Kidney (tissue), 14 donors: ENCODE measurements around the gene TOM1. TPM values are rescaled to one million over a fixed set of nuclear protein-coding genes. Genes with fewer than 3 reads are reported as not detected.

ENCODE experiments used
- DNase-seq, 5 donors: peaks; one replicate each; pipeline ENCODE4 v3.0.0-alpha.2; 2013 to 2020
- FAIRE-seq: peaks from 2 replicates; lab custom pipeline; 2012; peaks lifted over from hg19 to GRCh38; lab: Jason Lieb, UNC
- H3K27ac ChIP-seq, 2 donors: one replicate each; pipeline ENCODE4 v1.7.0; 2013; ENCODE audit warnings: low read depth in 2 of 2, low read length in 2 of 2, inconsistent platforms in 1 of 2
- H3K27me3 ChIP-seq: one replicate; pipeline ENCODE4 v1.7.1; 2013; ENCODE audit warnings: low read length, inconsistent platforms; ENCODE audit not compliant: control insufficient read depth, insufficient read depth
- H3K36me3 ChIP-seq, 3 donors: one replicate each; pipeline versions ENCODE4 v1.7.0 to v1.7.1; 2013; ENCODE audit warnings: low read length in 3 of 3, control low read depth in 1 of 3, inconsistent platforms in 1 of 3; ENCODE audit not compliant: insufficient read depth in 3 of 3, control insufficient read depth in 2 of 3
- H3K4me1 ChIP-seq, 3 donors: one replicate each; pipeline versions ENCODE4 v1.7.0 to v1.7.1; 2013; ENCODE audit warnings: low read length in 3 of 3, inconsistent platforms in 1 of 3, low read depth in 1 of 3; ENCODE audit not compliant: control insufficient read depth in 2 of 3, insufficient read depth in 2 of 3
- H3K4me3 ChIP-seq, 3 donors: one replicate each; pipeline versions ENCODE4 v1.7.0 to v1.8.1; 2013; ENCODE audit warnings: low read length in 3 of 3, control low read depth in 1 of 3, inconsistent platforms in 1 of 3
- H3K9ac ChIP-seq, 3 donors: one replicate each; pipeline versions ENCODE4 v1.7.0 to v1.7.1; 2013; ENCODE audit warnings: low read length in 3 of 3, control low read depth in 1 of 3, inconsistent platforms in 1 of 3
- H3K9me3 ChIP-seq, 3 donors: one replicate each; pipeline versions ENCODE4 v1.7.0 to v1.7.1; 2013; ENCODE audit warnings: low read length in 3 of 3, control low read depth in 1 of 3, inconsistent platforms in 1 of 3; ENCODE audit not compliant: control insufficient read depth in 2 of 3, insufficient read depth in 1 of 3
- CTCF ChIP-seq: IDR thresholded peaks from 3 replicates; pipeline ENCODE4 v1.5.1; 2012; ENCODE audit warnings: mild to moderate bottlenecking, moderate library complexity, borderline replicate concordance; ENCODE audit not compliant: insufficient read depth; ENCODE audit errors: extremely low read depth
- intact Hi-C: fragments of 100-400 bp; cut with DNase I; formaldehyde crosslinking; loops from one replicate; pipeline ENCODE4 v1.11.1; 2022
- polyA plus RNA-seq: library from polyadenylated mRNA; stranded (reverse); fragments of 350-450 nt; fragmentation: Illumina TruSeq; extraction: RNeasy Lipid Tissue Mini Kit (QIAGEN cat#74804); gene quantifications from one replicate; pipeline ENCODE4 v1.2.3, GENCODE V29; 2014; ENCODE audit warnings: low read depth, low replicate concordance; ENCODE audit not compliant: insufficient read depth
- total RNA-seq: library from RNA; stranded (reverse); fragmentation: NEBNext Ultra II Directional; extraction: Animal tissue kit (Norgen Biotek cat#: 25700); gene quantifications from one replicate; pipeline ENCODE4 v1.2.1, GENCODE V29; 2021
- donor health status: control.
- donor health status: control.
- donor health status: control.
- donor health status: control.
- donor health status: control.
- donor health status: DM: yes; HTN: yes; CAD: no.
- donor health status: Normal renal cell carcinoma (clear cell type).

Gene TOM1
- total and polyA plus RNA-seq, 2 donors from 2014 or later: 67.0 to 68.2 TPM

- DNase-seq: no peak
- no peak for FAIRE-seq
- no peak overlapping the region for H3K4me3 ChIP-seq
- H3K36me3 ChIP-seq: no peaks in the 10 kb centered on the region
- no peaks in the 10 kb centered on the region for H3K27me3 ChIP-seq
- H3K9ac ChIP-seq: no peak overlapping the region
- no peak overlapping the region for H3K27ac ChIP-seq
- no peaks in the 10 kb centered on the region for H3K9me3 ChIP-seq
- no peak for TF ChIP-seq CTCF
- intact Hi-C loops: no loop called here
- peaks cover 0 to 3% (median 3%) of the 10 kb centered on the region in 3 donors for H3K4me1 ChIP-seq
Observed at GRCh38 chr22:35368386-35368785, 68.7 kb downstream of the TOM1 start.

- H3K4me3 ChIP-seq: no peak overlapping the region
- no peak overlapping the region for H3K27ac ChIP-seq
Observed at GRCh38 chr22:35369996-35370395, 70.3 kb downstream of the TOM1 start.

GRCh38 chr22:35373781-35374180 is 74.1 kb downstream of the TOM1 start:
- Histone ChIP-seq H3K36me3 (no peaks in the 10 kb centered on the region), H3K9ac (no peak overlapping the region), H3K27ac (no peak overlapping the region), H3K27me3 (no peaks in the 10 kb centered on the region), H3K4me3 (no peak overlapping the region), H3K9me3 (no peaks in the 10 kb centered on the region), H3K4me1 (peaks cover 3 to 8% (median 7%) of the 10 kb centered on the region in 3 donors)
- TF ChIP-seq CTCF: no peak
- intact Hi-C loops: no loop called here
- FAIRE-seq (no peak), DNase-seq (no peak)

More at GRCh38 chr22:35369996-35370395, 70.3 kb downstream of the TOM1 start:
- Histone ChIP-seq H3K27me3 (no peaks in the 10 kb centered on the region), H3K4me1 (peaks cover 0 to 3% (median 3%) of the 10 kb centered on the region in 3 donors), H3K9me3 (no peaks in the 10 kb centered on the region), H3K9ac (no peak overlapping the region), H3K36me3 (no peaks in the 10 kb centered on the region)
- intact Hi-C loops: no loop called here
- no peak for TF ChIP-seq CTCF
- FAIRE-seq: no peak
- DNase-seq: no peak

GRCh38 chr22:35375031-35375430 is 75.3 kb downstream of the TOM1 start:
- H3K36me3 ChIP-seq: no peaks in the 10 kb centered on the region
- no peak overlapping the region for H3K4me3 ChIP-seq
- no peaks in the 10 kb centered on the region for H3K9me3 ChIP-seq
- FAIRE-seq: no peak
- peaks cover 3 to 10% (median 8%) of the 10 kb centered on the region in 3 donors for H3K4me1 ChIP-seq
- intact Hi-C loops: no loop called here
- no peak for DNase-seq
- no peak for TF ChIP-seq CTCF
- H3K27me3 ChIP-seq: no peaks in the 10 kb centered on the region
- no peak overlapping the region for H3K27ac ChIP-seq
- no peak overlapping the region for H3K9ac ChIP-seq
